ENCODE data around the gene CDK19.

CDK19 gene

DNA sequence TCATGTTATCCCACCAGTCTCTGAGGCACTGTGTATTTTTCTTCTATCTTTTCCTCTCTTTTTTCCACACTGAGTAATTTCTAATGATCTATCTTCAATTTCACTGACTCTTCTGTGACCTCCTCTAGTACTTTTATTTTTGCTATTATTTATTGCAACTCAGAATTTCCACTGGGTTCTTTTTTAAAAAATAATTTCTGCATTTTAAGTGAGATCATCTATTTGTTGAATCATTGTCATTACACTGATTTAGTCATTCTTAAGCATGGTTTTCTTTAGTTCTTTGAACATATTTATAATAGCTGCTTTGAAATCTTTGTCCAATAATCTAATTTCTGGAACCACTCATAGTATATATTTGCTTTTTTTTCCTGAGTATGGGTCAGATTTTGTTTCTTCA, 242.1 kb downstream of the CDK19 start:
- DNase-seq = no peak

DNA sequence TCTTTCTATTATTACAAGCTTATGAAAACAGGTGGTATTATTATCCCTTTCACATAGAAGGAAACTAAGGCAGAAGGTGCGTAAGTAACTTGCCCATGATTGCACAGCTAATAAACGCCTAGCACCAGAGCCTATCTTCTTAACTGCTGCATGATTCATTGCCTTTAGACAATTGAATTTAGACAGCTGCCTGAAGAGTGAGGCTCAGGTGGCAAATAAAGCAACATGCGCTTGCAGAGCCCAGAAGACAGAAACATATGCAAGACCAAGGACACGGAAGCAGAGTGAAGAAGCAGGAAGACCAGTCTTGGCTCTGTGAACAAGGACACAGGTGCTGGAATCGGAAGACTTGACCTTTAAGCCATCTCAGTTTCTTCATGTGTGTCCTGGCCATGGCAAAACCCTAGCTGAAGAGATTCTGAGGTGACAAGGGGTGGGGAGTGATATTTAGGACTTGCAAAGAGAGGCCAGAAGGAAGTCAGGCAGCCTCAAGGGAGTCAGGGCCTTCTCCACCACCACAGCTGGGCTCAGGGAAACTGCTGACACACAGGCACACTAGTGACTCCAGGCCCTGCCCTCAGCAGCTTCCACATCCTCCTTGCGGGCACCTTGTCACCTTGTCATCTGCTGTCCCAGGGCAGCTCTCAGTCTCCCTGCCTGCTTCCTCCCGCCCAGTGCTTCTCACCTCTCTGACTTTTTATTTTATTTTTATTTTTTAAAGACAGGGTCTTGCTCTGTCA, 247.1 kb downstream of the CDK19 start:
- peak in 1 of 5 donors; percentile 41 for DNase-seq

DNA sequence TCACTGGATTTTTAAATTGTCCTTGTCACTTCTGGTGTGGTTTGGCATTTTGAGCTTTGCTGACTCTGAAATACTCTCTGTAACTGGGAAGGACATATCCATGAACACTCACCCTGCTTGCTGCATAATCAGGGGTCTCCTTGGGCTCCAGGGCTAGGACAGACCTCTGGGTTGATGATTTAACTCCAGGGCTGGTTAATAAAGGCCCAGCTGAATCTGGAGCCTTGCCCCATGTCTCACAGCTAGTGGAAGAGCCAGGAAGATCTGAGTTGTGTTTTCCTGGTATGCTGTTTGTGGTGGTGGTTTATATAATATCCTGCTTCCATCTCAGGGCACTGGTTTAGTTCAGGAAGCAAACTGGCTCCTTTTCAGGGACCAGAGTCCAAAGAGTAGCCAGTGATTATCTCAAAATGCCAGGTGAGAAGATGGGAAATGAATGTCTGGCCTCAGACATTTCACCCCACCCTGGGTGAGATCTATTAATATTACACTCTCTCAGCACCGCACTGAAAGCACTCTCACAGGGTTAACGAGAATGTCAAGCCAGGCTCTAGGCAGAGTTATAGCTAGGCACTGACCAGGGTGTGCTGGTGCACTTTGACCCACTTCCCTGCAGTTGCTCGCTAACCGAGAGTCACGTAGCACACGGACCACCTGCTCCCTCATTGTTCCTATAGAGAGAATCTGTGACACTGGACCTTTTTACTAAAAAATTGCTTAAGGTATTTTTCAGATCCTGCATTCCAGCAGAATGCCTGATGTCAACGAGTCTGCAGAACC, 248.7 kb downstream of the CDK19 start:
- no peak for DNase-seq

DNA sequence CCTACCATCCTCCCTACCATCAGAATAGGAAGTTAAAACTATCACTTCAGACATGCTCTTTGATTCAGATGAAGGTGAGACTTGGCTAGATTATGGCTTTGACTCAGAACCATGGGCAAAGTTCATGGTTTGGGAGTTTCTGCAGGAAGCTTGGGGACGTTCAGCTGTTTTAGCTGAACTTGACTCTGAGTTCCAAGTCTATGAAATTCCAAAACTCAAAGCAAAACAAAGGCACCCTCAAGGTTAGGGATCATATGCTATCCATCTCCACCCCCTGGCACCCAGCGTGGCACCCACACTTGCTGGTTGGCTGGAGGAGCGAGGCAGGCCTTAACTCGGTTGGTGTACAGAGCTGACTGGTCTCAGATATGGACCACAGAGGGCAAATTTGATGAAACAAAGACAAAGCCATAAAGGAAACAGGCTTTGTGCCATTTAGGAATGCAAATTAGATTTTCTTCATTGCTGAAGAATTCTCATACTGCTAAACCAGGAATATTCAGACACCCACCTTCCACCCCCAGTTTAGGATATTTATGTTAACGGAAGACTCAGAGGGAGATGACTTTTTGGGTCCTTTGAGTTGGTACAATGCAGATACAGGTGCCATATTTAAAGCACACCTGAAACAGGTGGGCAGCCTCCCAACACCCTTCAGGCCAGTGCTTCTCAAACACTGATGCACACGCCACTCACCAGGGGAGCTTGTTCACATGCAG, 250.4 kb downstream of the CDK19 start:
- no peak for DNase-seq

DNA sequence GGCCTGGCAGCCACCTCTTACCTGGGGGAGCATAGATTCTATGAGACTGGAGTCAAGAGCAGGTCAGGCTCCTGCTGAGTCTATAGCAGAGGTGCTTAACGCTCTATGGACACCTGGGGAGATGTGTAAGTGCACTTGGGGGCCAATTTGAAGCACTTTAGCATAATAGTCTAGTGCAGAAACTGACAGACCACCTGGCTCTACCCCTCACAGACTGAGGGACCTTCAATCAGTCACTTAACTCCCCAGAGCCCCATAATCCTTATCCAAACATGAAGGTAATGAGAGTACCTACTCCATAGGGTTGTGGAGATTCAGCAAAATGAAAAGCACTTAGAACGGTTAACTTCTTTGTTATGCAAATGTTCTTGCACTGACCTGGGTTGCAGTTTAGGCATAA, 251.6 kb downstream of the CDK19 start:
- no peak for DNase-seq

DNA sequence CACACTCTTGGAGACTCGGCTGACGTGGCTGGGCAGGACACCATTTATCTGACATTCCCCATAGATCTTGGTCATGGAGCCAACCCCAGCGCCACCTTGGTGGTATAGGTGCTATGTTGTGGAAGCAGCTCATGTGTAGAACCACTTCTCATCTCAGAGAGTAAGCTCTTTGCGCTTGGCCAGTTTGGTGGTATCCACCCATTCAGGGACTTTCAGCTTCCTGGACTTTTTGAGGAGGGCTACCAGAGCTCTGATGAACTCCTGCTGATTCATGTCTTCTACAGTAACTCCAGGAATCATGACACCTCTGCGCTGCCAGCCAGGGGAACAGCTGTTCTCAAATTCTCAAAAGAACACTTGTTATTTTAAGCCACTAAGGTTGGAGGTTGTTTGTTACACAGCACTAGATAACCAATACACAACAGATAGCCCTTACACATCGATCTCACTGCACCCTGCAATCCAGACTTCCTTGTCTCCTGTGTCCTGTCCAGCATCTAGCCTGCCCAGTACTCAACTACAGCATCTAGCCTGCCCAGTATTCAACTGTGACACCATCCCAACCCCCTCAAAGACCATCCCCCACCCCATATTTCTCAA, 252.9 kb downstream of the CDK19 start:
- DNase-seq = no peak

DNA sequence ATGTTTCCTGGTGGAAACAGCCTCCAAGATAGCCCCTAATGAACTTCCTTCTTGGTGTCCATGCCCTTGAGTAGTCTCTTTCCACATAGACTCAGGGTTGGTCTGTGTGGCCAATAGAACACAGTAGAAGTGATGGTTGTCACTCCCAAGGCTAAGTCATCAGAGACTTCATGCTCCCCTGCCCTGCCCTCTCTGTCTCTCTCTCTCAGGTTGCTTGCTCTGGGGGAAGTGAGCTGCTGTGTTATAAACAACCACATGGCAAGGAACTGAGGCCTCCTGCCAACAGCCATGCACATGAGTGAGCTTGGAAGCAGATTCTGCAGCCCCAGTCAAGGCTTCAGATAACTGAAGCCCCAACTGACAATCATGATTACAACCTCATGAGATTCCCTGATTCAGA, 253.6 kb downstream of the CDK19 start:
- peak in 1 of 5 donors; percentile 43 for DNase-seq

DNA sequence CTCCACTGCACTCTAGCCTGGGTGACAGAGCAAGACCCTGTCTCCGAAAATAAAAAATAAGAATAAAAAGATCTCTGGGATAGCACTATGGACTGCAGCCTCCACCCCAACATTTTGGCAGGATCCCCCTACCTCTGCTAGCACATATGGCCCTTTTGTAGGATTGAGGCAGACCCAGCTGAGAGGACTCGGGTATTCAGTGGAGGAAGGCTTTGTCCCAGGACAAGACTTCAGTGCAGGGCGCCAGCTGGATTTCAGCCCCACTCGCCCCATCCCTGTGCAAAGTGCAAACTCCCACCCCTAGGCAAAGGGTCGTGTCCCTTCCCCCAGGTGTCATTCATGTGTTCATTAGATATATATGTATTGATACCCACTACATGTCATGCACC, 254.3 kb downstream of the CDK19 start:
- no peak for DNase-seq

DNA sequence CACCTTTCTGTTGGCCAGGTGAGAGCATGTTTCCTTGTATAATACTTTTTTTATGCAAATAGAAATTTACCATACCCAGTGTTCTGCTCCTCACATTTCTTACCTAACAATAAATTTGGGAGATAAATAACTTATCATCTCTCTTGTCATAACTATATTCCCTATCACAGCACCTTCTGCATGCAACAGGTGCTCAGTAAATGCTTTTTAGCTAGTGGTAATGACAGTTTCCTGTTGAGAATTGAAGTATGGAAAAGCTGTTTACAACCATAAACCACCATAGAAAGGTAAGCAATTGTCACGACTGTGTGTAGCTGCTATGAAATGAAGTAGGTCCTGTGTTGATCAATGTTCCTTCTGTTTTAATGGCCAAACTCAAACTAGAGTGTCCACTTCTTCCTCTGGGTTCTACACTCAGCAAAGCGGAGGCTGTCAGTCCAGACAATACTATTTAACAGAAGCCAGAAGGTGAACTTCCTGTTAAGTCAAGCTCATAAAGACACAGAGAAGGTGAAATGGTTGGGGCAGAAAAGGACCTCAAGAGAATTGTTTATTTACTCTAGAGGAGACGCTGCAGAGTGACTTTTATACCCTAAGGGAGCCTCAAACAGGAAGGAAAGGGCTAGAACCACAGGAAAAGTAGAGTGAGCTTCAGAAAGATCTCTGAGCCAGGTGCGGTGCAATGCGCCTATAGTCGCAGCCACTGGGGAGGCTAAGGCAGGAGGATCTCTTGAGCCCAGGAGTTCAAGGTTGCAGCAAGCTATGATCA, 254.8 kb downstream of the CDK19 start:
- DNase-seq = peak in 1 of 5 donors; percentile 79

Measured in T-helper 1 cell (primary cell).